HEK293 (cell line): ENCODE results near the gene ROBO4.

ENCODE experiments used
- YY1 ChIP-seq: fragments of 450-650 bp; formaldehyde crosslinking; IDR thresholded peaks from 2 replicates; pipeline ENCODE4 v1.5.1; 2018; ENCODE audit warnings: missing biosample characterization, missing genetic modification characterization
- ZNF138 ChIP-seq: fragments of 450-650 bp; formaldehyde crosslinking; IDR thresholded peaks from 2 replicates; pipeline ENCODE4 v1.5.1; 2016; ENCODE audit warnings: missing biosample characterization, missing genetic modification characterization, borderline replicate concordance
- ZNF18 ChIP-seq: fragments of 450-650 bp; formaldehyde crosslinking; IDR thresholded peaks from 2 replicates; pipeline ENCODE4 v1.5.1; 2016; ENCODE audit warnings: missing biosample characterization, missing genetic modification characterization

GRCh38 chr11:124840666-124841065 lies 57.0 kb downstream of the ROBO4 start:
- no peak for TF ChIP-seq ZNF18 (tag by site-specific recombination)
- no peak for TF ChIP-seq YY1 (tag by site-specific recombination)
- TF ChIP-seq ZNF138 (tag by site-specific recombination) = no peak
